Activated naive CD8-positive, alpha-beta T cell treated with anti-CD3 and anti-CD28 coated beads for 36 hours (primary cell): ENCODE measurements around the gene DNAH14. TPM values are rescaled to one million over a fixed set of nuclear protein-coding genes. Genes with fewer than 3 reads are reported as not detected.
"Not testable (repeated sequence)": the region's sequence is repeated elsewhere in the genome, so short reads cannot be mapped to it uniquely, and the experiment has no call there.

ENCODE experiments used
- DNase-seq: peaks from one replicate; pipeline ENCODE4 v3.0.0; 2021
- H3K27ac Mint-ChIP-seq: one replicate; pipeline ENCODE4 v1.8.0; 2022; ENCODE audit warnings: mild to moderate bottlenecking, moderate library complexity, mixed read lengths
- H3K27me3 Mint-ChIP-seq: one replicate; pipeline ENCODE4 v1.8.0; 2022; ENCODE audit warnings: mild to moderate bottlenecking, mixed read lengths
- H3K36me3 Mint-ChIP-seq: one replicate; pipeline ENCODE4 v1.8.0; 2021; ENCODE audit warnings: mild to moderate bottlenecking, mixed read lengths
- H3K4me1 Mint-ChIP-seq: one replicate; pipeline ENCODE4 v1.8.0; 2021; ENCODE audit warnings: mixed read lengths
- H3K4me3 Mint-ChIP-seq: one replicate; pipeline ENCODE4 v1.8.0; 2022; ENCODE audit warnings: mild to moderate bottlenecking, moderate library complexity, mixed read lengths
- H3K9me3 Mint-ChIP-seq: one replicate; pipeline ENCODE4 v1.8.0; 2022; ENCODE audit warnings: mixed read lengths
- total RNA-seq, 2 experiments: library from RNA; stranded (reverse); gene quantifications; one replicate each; pipeline ENCODE4 v1.2.3, GENCODE V29; 2021

The DNAH14 gene
- 1 to 10 TPM; 1.0 to 1.8 TPM for total RNA-seq

DNA sequence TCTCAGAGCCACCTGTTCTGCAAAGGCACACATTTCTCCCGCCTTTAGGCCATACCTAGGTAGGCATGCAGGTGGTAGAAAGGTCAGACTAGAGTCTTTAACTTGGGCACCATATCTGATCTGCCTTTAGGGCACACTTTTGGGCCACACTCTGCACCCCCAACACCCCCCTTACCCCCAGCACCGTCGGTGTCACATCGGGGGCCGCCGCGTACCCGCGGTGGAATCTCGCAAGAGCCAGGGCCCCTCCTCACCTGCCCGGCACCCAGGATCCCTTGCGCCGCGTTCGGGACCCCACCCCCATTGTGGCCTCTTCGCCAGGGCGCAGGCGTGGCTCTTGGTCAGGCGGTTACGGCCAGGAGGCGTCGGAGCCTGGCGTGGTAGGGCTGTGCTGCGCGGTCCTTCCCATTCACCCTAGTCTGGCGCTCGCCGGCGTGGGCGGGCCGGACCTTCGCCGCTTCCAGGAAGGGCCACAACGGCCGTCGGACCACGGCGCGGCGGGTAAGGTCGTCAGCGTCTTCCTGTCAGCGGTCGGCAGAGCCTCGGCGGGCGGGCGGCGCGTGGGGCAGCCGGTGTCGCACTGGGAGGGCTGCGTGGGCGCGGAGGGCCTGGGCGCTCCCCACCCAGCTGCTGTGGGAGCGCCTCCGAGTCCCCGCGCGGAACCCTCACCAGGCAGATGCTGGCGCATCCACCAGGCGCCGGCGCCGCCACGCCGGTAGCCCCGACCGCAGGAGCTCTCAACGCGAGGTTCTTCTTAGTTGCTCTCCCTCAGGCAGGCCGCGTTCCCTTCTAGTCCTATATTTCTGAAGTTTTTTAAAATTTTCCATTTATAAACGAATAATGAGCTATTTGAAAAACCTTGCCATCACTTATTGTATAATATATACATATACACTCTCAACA lies at the start of gene DNAH14:
Gene DNAH14 (plus strand): TSS at position 341 of the 903 bp plus-strand sequence. CDS start 23,028 bp downstream, outside the sequence.
- Mint-ChIP-seq H3K27me3 (peaks cover 50% of the 10 kb centered on the region), H3K27ac (no peak within 1 kb of the TSS), H3K9me3 (peaks cover 23% of the 10 kb centered on the region), H3K36me3 (peaks cover 7% of the 10 kb centered on the region), H3K4me3 (peak within 1 kb of the TSS; percentile 56), H3K4me1 (no peaks in the 10 kb centered on the region)
- DNase-seq: peak; percentile 26

DNA sequence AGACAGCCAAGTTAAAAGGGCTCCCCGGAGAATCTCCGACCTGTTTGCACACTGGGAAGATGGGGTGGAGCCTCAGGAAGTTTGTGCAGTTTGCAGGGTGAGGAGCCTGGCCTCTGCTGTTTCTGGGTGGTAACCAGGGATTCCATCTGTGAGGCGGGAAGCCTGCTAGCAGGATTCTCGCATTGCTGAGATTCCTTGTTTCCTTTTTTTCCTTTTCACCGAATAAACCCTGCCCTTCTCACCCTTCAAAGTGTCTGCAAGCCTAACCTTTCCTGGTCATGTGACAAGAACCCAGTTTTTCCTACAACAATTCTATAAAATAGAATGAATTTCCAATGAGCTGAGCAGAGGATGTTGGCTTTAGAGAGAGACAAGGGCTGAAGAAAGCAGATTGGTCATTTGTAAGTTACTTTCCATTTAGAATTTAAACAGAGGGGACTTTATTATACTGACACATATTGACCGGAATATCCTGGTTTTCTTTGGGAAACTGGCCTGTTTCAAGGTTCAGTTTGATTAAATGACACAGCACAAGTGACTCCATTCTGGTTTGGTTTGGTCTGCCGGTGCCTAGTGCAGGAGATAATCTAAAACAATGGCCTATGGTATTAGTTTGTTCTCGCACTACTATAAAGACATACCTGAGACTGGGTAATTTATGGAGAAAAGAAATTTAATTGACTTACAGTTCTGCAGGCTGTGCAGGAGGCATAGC lies 48.7 kb upstream of the DNAH14 start:
- Mint-ChIP-seq H3K27ac (no peak overlapping the region), H3K9me3 (peaks cover 2% of the 10 kb centered on the region), H3K4me3 (no peak overlapping the region), H3K27me3 (peaks cover 12% of the 10 kb centered on the region), H3K4me1 (no peaks in the 10 kb centered on the region), H3K36me3 (no peaks in the 10 kb centered on the region)
- no peak for DNase-seq

DNA sequence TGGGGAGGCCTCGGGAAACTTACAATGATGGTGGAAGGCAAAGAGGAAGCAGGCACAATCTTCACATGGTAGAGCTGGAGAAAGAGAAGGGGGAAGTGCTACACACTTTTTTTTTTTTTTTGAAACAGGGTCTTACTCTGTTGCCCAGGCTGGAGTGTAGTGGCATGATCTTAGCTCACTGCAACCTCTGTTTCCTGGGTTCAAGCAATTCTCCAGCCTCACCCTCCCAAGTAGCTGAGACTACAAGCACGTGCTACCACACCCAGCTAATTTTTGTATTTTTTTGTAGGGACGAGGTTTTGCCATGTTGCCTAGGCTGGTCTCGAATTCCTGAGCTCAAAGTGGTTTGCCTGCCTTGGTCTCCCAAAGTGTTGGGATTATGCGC lies 48.2 kb upstream of the DNAH14 start:
- H3K36me3 Mint-ChIP-seq, H3K27ac Mint-ChIP-seq, H3K9me3 Mint-ChIP-seq, H3K4me1 Mint-ChIP-seq, H3K4me3 Mint-ChIP-seq, DNase-seq: not testable (repeated sequence)
- peaks cover 17% of the 10 kb centered on the region for H3K27me3 Mint-ChIP-seq

DNA sequence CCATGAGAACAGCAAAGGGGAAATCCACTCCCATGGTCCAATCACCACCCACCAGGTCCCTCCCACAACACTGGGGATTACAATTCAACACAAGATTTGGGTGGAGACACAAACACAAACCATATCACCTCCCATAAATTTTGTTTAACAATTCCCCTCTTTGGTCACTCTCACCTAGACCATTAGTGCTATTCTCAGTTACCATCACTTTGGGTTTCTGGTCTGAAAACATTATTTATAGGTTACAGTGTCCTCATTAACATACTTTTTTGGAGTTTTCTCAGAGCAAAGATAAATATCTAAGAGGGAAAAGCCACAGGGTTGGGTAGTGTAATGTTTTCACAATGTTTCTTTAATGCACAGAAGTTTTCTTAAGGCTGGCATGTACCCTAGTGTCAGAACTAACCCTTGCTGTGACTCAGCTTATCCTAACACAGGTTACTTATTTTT lies 47.7 kb upstream of the DNAH14 start:
- Mint-ChIP-seq H3K36me3 (no peaks in the 10 kb centered on the region), H3K4me1 (no peaks in the 10 kb centered on the region), H3K4me3 (no peak overlapping the region), H3K9me3 (peaks cover 5% of the 10 kb centered on the region), H3K27ac (no peak overlapping the region), H3K27me3 (peaks cover 14% of the 10 kb centered on the region)
- no peak for DNase-seq

DNA sequence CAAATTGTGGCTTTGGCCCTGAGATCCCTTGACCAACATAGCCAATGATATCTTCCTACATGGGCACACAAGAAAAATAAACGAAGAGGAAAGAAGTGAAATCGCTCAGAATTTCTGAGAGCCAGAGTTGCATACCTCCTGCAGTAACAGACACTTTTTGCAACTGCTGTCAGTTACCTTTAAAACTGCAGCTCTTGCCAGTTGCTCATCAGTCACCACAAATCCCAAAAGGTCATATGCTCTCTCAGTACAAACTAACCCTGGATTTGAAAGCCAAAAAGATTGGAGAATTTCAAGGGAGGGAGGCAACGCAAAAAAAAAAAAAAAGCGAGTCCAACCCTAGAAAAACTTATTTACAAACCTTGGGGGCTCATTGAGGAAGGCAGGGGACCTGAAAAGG lies 47.2 kb upstream of the DNAH14 start:
- Mint-ChIP-seq H3K4me1 (no peaks in the 10 kb centered on the region), H3K9me3 (peaks cover 5% of the 10 kb centered on the region), H3K27ac (no peak overlapping the region), H3K4me3 (no peak overlapping the region), H3K36me3 (no peaks in the 10 kb centered on the region), H3K27me3 (peaks cover 11% of the 10 kb centered on the region)
- no peak for DNase-seq

DNA sequence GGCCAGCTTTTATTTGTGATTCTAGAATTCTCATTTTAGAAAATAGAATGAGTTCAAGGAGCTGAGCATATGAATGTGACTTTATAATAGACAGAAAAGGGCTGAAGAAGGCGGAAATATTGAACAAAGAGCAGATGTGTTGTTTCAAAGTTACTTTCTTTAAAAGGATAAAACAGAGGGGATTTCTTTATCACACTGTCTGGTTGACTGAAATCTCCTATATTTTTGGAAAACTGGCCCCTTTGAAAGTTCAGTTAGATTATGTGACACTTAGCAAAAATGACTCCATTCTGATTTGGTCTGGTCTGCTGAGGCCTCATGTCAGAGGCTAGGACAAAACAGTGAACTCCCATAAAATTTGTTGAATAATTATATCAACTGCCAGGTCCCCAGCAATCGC lies 46.4 kb upstream of the DNAH14 start:
- no peak for DNase-seq
- H3K27me3 Mint-ChIP-seq: peaks cover 11% of the 10 kb centered on the region
- H3K9me3 Mint-ChIP-seq: peaks cover 5% of the 10 kb centered on the region
- no peak overlapping the region for H3K27ac Mint-ChIP-seq
- H3K4me1 Mint-ChIP-seq: no peaks in the 10 kb centered on the region
- H3K36me3 Mint-ChIP-seq: no peaks in the 10 kb centered on the region
- no peak overlapping the region for H3K4me3 Mint-ChIP-seq

DNA sequence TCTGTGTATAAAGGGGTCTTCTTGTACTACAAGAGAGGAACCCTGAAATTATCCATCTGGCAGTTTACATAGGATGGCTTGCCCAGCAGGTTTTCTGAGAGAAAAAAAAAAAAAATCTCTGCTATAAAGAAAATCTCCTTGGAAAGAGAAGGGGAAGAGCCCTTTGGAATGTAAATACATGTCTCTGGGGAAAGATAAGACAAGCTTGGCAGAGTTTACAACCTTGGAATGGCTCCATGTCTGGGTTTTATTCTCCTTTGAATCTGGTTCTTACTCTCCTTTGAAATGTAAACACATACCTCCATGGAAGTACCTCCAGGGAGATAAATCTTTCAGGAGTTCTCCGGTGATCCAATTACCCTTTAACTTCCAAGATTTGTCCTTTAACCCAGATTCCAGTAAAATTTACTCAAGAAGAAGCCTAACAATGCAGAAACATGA lies 45.1 kb upstream of the DNAH14 start:
- no peak overlapping the region for H3K4me3 Mint-ChIP-seq
- no peak for DNase-seq
- H3K36me3 Mint-ChIP-seq: no peaks in the 10 kb centered on the region
- no peaks in the 10 kb centered on the region for H3K4me1 Mint-ChIP-seq
- H3K27me3 Mint-ChIP-seq: peaks cover 11% of the 10 kb centered on the region
- peaks cover 5% of the 10 kb centered on the region for H3K9me3 Mint-ChIP-seq
- no peak overlapping the region for H3K27ac Mint-ChIP-seq

DNA sequence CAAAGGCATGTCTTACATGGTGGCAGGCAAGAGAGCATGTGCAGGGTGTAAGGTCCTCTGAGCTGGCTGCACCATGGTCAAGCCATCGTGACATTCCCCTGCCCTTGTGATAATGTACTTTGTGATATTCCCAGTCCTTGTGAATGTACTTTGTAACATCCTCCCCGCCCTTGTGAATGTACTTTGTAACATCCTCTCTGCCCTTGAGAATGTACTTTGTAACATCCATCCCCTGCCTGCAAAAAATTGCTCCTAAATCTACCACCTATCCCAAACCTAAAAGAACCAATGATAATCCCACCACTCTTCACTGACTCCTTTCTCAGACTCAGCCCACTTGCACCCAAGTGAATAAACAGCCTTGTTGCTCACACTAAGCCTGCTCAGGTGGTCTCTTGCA lies 44.1 kb upstream of the DNAH14 start:
- not testable (repeated sequence) for H3K4me3 Mint-ChIP-seq, H3K36me3 Mint-ChIP-seq, DNase-seq, H3K9me3 Mint-ChIP-seq, H3K27ac Mint-ChIP-seq, H3K4me1 Mint-ChIP-seq
- peaks cover 11% of the 10 kb centered on the region for H3K27me3 Mint-ChIP-seq

DNA sequence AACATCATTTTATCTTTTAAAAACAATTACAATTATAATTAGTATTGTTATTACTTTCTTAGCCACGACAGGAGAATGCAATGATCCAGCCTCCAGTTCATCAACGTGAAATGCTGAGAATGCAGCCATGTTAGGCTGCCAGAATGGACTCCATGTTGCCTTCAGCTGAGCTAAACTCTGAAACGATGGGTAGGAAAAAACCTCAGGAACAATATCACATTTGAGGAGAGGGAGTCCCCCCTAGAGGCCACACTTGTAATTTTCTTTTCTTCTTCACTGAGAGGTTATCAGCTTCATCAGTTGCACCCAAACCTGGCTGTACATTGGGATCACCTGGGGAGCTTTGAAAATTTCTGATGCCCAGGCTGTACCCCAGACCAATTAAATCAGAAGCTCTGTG lies 34.6 kb upstream of the DNAH14 start:
- Mint-ChIP-seq H3K27ac (no peak overlapping the region), H3K27me3 (no peaks in the 10 kb centered on the region), H3K9me3 (peaks cover 8% of the 10 kb centered on the region), H3K36me3 (no peaks in the 10 kb centered on the region), H3K4me3 (no peak overlapping the region), H3K4me1 (no peaks in the 10 kb centered on the region)
- DNase-seq: no peak

DNA sequence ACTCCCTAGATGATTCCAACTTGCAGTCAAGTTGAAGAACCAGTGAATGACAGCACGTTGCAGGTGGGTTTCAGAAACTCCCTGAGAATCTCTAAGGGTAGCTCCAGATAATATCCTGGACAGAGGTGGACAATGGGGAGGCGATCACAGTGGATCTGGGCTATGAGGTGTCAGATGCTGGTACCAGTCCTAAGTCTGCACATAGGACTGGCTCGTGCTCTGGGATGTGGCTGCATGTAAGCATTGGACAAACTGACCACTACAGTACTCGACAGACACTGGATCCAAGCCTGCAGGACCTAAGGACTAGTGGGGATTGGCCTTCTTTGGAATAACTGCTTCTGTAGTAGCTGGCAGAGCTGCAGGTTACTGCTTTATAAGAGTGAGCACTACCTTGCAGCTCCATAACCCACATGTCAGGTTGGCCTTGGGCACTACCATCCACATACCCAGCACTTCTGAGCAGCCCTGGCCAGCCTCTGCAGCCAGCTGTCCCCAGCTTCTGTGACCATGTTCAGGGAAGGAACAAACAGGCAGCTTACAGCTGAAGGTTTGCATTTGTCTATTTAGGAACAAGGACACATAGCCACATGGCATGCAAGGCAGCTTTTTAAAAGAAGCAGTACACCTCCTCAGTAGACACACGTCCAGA lies 33.2 kb upstream of the DNAH14 start:
- no peak overlapping the region for H3K4me3 Mint-ChIP-seq
- no peak for DNase-seq
- no peaks in the 10 kb centered on the region for H3K36me3 Mint-ChIP-seq
- no peak overlapping the region for H3K27ac Mint-ChIP-seq
- no peaks in the 10 kb centered on the region for H3K4me1 Mint-ChIP-seq
- peaks cover 8% of the 10 kb centered on the region for H3K9me3 Mint-ChIP-seq
- H3K27me3 Mint-ChIP-seq: peaks cover 3% of the 10 kb centered on the region

DNA sequence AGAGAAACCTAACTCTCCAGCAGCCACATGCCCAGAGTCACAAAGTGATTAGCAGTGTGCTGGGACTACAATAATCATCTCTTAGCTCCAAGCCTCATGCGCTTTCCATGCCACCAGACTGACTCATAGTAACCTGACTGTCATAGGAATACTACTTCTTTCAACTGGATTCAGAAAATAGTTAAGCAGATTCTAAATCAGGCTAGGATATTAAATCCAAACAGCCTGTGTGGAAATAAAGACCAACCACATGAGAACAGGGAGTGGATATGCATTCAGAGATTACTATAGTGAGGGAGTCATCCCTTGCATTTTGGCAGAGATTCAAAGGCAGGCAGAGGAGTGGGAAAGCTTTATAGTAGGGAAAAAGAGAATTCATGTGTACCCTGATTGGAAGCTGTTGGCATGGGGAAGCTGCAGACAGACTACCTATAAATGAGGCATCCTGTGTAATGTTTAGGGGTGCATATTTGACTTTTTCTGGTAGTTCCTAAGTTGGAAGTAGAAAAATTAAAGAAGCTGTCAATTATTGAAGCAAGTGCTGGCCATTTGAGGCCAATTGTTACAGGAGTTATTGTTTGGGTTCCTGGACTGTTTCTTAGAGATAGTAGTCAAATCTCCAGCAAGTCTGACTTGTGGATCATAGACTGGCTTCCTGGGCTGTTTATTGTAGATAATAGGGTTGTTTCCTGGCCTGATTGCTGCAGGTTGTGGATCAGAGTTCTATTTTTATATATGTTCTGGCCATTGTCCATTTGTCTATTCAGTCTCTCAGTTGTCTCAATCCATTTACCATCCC lies 31.7 kb upstream of the DNAH14 start:
- no peak overlapping the region for H3K4me3 Mint-ChIP-seq
- H3K9me3 Mint-ChIP-seq: peaks cover 8% of the 10 kb centered on the region
- peaks cover 10% of the 10 kb centered on the region for H3K27me3 Mint-ChIP-seq
- no peak overlapping the region for H3K27ac Mint-ChIP-seq
- no peaks in the 10 kb centered on the region for H3K4me1 Mint-ChIP-seq
- no peaks in the 10 kb centered on the region for H3K36me3 Mint-ChIP-seq
- DNase-seq: no peak

DNA sequence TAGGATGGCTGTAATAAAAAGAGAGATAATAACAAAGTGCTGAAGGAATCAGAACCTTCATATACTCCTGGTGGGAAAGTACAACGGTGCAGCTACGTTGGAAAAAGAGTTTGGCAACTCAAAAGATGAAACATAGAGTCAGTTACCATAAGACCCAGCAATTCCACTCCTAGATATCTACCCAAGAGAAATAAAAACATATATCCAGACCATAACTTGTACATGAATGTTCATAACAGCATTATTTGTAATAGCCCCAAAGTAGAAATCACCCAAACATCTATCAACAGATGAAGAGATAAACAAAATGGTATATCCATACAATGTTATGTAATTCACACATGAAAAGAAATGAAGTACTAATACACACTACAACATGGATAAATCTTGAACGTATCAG lies 30.5 kb upstream of the DNAH14 start:
- Mint-ChIP-seq H3K4me3 (no peak overlapping the region), H3K27me3 (peaks cover 10% of the 10 kb centered on the region), H3K27ac (no peak overlapping the region), H3K9me3 (peaks cover 8% of the 10 kb centered on the region), H3K4me1 (no peaks in the 10 kb centered on the region), H3K36me3 (no peaks in the 10 kb centered on the region)
- DNase-seq: no peak

DNA sequence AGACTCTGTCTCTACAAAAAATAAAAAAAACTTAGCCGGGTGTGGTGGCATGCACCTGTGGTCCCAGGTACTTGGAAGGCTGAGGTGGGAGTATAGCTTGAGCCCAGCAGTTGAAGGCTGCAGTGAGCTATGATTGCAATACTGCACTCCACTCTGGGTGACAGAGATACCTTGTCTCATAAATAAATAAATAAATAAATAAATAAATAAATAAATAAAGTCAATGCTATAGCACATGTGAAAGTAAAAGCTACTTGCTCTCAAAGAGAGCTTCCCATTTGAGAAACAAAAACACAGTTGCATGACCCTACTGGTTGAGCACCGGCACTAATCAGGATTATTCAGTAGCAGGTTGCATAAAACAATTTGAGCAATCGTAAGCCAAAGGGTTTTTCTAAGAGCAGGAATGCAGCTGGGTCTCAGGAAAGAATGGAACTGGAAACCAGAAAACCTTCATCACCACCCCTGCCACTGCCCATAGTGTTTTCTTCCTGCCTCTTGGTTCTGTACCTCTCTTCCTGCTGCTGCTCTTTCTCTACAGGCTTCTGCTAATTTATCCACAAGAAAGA lies 29.3 kb upstream of the DNAH14 start:
- Mint-ChIP-seq H3K4me3 (no peak overlapping the region), H3K27ac (no peak overlapping the region), H3K27me3 (peaks cover 10% of the 10 kb centered on the region), H3K36me3 (no peaks in the 10 kb centered on the region), H3K4me1 (no peaks in the 10 kb centered on the region), H3K9me3 (peaks cover 8% of the 10 kb centered on the region)
- DNase-seq: no peak

DNA sequence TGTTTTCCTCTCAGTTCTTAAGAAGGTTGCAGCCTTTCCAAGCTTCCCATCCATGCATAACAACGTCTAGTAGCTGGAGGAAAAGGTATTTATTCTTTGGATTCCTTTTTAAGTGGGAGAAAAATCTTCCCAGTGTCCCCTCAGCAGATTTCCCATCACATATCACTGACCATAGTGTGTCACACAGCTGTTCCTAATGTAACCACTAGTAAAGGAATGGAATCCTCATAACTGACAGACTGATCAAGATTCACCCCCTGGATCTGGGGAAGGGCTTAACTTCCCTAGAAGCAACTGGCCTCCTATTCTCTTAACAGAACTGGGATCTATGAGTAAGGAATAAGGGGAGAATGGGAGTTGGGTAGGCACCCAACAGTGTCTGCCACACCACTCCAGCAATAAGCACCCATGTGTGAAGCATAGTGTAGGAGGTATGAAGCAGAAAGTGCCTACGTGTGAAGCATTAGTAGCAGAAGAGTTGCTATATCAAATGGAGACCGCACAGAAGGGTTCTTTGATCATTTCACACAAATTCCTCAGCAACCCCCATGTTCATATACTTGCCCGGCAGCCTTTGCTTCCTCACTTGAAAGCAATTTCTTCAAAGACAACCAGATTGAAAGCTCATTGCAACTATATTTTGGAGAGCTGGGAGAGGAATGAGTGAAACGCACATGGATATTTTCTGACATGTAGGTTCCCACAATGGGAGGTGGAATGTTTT lies 28.2 kb upstream of the DNAH14 start:
- no peaks in the 10 kb centered on the region for H3K4me1 Mint-ChIP-seq
- H3K36me3 Mint-ChIP-seq: no peaks in the 10 kb centered on the region
- H3K9me3 Mint-ChIP-seq: peaks cover 8% of the 10 kb centered on the region
- no peak for DNase-seq
- H3K27ac Mint-ChIP-seq: no peak overlapping the region
- H3K4me3 Mint-ChIP-seq: no peak overlapping the region
- peaks cover 13% of the 10 kb centered on the region for H3K27me3 Mint-ChIP-seq
